Peyer's patch (tissue), 4 donors: ENCODE measurements around the gene CTXND1. TPM values are rescaled to one million over a fixed set of nuclear protein-coding genes. Genes with fewer than 3 reads are reported as not detected.
A peak's percentile ranks its signal among the peaks of the same experiment; 100 is the strongest.

ENCODE experiments used
- DNase-seq, 3 donors: peaks; one replicate each; pipeline ENCODE4 v3.0.0-alpha.2; 2017 to 2019
- H3K27ac ChIP-seq, 4 donors: fragments of 200-600 bp; sonication (generic); one replicate each; pipeline ENCODE4 v1.5.1; 2016 to 2019
- H3K27me3 ChIP-seq, 2 donors: fragments of 200-600 bp; sonication (generic); one replicate each; pipeline ENCODE4 v1.5.1; 2019
- H3K36me3 ChIP-seq, 3 donors: fragments of 200-600 bp; sonication (generic); one replicate each; pipeline ENCODE4 v1.5.1; 2016 to 2019
- H3K4me1 ChIP-seq, 4 donors: fragments of 200-600 bp; sonication (generic); one replicate each; pipeline ENCODE4 v1.5.1; 2016 to 2019
- H3K4me3 ChIP-seq, 4 donors: fragments of 200-600 bp; sonication (generic); 1 replicate in 3 of 4; 2 replicates in 1 of 4; pipeline ENCODE4 v1.5.1; 2016 to 2019; ENCODE audit warnings: mild to moderate bottlenecking in 1 of 4
- H3K9me3 ChIP-seq, 4 donors: fragments of 200-600 bp; sonication (generic); one replicate each; pipeline ENCODE4 v1.5.1; 2016 to 2019; ENCODE audit warnings: mild to moderate bottlenecking in 1 of 4
- CTCF ChIP-seq, 6 experiments: fragments of 450-650 bp in 4 of 6; fragments of 200-600 bp in 2 of 6; sonication (generic) in 1 of 6; IDR thresholded peaks; one replicate each; pipeline ENCODE4 v1.5.1; 2017 to 2019; ENCODE audit warnings: antibody characterized with exemption in 6 of 6, mild to moderate bottlenecking in 3 of 6, moderate library complexity in 1 of 6
- POLR2A ChIP-seq, 2 donors: fragments of 450-650 bp; IDR thresholded peaks; one replicate each; pipeline ENCODE4 v1.5.1; 2017; ENCODE audit warnings: antibody characterized with exemption in 2 of 2, mild to moderate bottlenecking in 2 of 2, moderate library complexity in 2 of 2
- total RNA-seq, 4 donors: library from RNA; depleted of rRNA; stranded (reverse); fragments of >200 nt; gene quantifications; one replicate each; pipeline ENCODE4 v1.1.0, GENCODE V29; 2016

CTXND1 gene
- total RNA-seq, 4 donors from 2014 or later: 0.53 to 5.0 (median 0.54) TPM; not detected in 1

GRCh38 chr15:80177156-80177555 is 74.9 kb downstream of the CTXND1 start:
- Histone ChIP-seq H3K36me3 (peaks cover 0 to 19% (median 0%) of the 10 kb centered on the region in 3 donors), H3K4me3 (no peak overlapping the region), H3K27me3 (no peaks in the 10 kb centered on the region), H3K27ac (no peak overlapping the region), H3K4me1 (no peaks in the 10 kb centered on the region), H3K9me3 (no peaks in the 10 kb centered on the region)
- TF ChIP-seq POLR2A (IDR thresholded peaks at IDR 0.05): no peak
- TF ChIP-seq CTCF (IDR thresholded peaks at IDR 0.05): no peak
- DNase-seq: no peak

GRCh38 chr15:80176443-80176842 is 75.6 kb downstream of the CTXND1 start:
- TF ChIP-seq POLR2A (IDR thresholded peaks at IDR 0.05) (no peak), CTCF (IDR thresholded peaks at IDR 0.05) (no peak)
- no peak for DNase-seq
- Histone ChIP-seq H3K27me3 (no peaks in the 10 kb centered on the region), H3K9me3 (no peaks in the 10 kb centered on the region), H3K36me3 (peaks cover 0 to 12% (median 0%) of the 10 kb centered on the region in 3 donors), H3K27ac (no peak overlapping the region), H3K4me1 (no peaks in the 10 kb centered on the region), H3K4me3 (no peak overlapping the region)

- no peaks in the 10 kb centered on the region for H3K4me1 ChIP-seq
- no peak overlapping the region for H3K27ac ChIP-seq
- H3K36me3 ChIP-seq: peaks cover 0 to 8% (median 0%) of the 10 kb centered on the region in 3 donors
- DNase-seq: no peak
- H3K9me3 ChIP-seq: no peaks in the 10 kb centered on the region
- no peak overlapping the region for H3K4me3 ChIP-seq
- no peak for TF ChIP-seq CTCF (IDR thresholded peaks at IDR 0.05)
- no peak for TF ChIP-seq POLR2A (IDR thresholded peaks at IDR 0.05)
- H3K27me3 ChIP-seq: no peaks in the 10 kb centered on the region
Measured at GRCh38 chr15:80175436-80175835, 76.6 kb downstream of the CTXND1 start.

- Histone ChIP-seq H3K36me3 (no peaks in the 10 kb centered on the region), H3K4me3 (no peak overlapping the region), H3K27me3 (no peaks in the 10 kb centered on the region), H3K27ac (no peak overlapping the region), H3K4me1 (no peaks in the 10 kb centered on the region), H3K9me3 (no peaks in the 10 kb centered on the region)
- DNase-seq: no peak
- TF ChIP-seq POLR2A (IDR thresholded peaks at IDR 0.05) (no peak), CTCF (IDR thresholded peaks at IDR 0.05) (no peak)
Measured at GRCh38 chr15:80174017-80174746, 77.8 kb downstream of the CTXND1 start.

GRCh38 chr15:80173022-80173759 is 78.8 kb downstream of the CTXND1 start:
- no peak overlapping the region for H3K27ac ChIP-seq

More at GRCh38 chr15:80173022-80173759, 78.8 kb downstream of the CTXND1 start:
- TF ChIP-seq POLR2A (IDR thresholded peaks at IDR 0.05): no peak
- peak; percentile 56 to 88 (median 78) for TF ChIP-seq CTCF (IDR thresholded peaks at IDR 0.05)
- Histone ChIP-seq H3K9me3 (no peaks in the 10 kb centered on the region), H3K4me3 (no peak overlapping the region), H3K36me3 (no peaks in the 10 kb centered on the region), H3K4me1 (no peaks in the 10 kb centered on the region), H3K27me3 (no peaks in the 10 kb centered on the region)
- peak; percentile 67 to 88 (median 81) for DNase-seq
